Transverse colon (tissue), 4 donors: ENCODE data around the gene MS4A15. TPM values are rescaled to one million over a fixed set of nuclear protein-coding genes. Genes with fewer than 3 reads are reported as not detected.

ENCODE experiments used
- DNase-seq: peaks from one replicate; pipeline ENCODE4 v3.0.0-alpha.2; 2019
- H3K27ac ChIP-seq, 4 donors: fragments of 200-600 bp; sonication (generic); 2 replicates each; pipeline ENCODE4 v1.5.1; 2016 to 2018; ENCODE audit warnings: inconsistent platforms in 4 of 4
- H3K27me3 ChIP-seq: fragments of 200-600 bp; sonication (generic); 2 replicates; pipeline ENCODE4 v1.5.1; 2017; ENCODE audit warnings: inconsistent platforms
- H3K36me3 ChIP-seq, 4 donors: fragments of 200-600 bp; sonication (generic); 2 replicates each; pipeline ENCODE4 v1.5.1; 2017 to 2019; ENCODE audit warnings: inconsistent platforms in 4 of 4
- H3K4me1 ChIP-seq, 4 donors: fragments of 200-600 bp; sonication (generic); 2 replicates each; pipeline ENCODE4 v1.5.1; 2017 to 2020; ENCODE audit warnings: inconsistent platforms in 4 of 4
- H3K4me3 ChIP-seq, 4 donors: fragments of 200-600 bp; sonication (generic); 1 replicate in 1 of 4; 2 replicates in 3 of 4; pipeline versions ENCODE4 v1.5.1 to v1.6.1; 2017 to 2019; ENCODE audit warnings: inconsistent platforms in 4 of 4
- H3K9me3 ChIP-seq, 2 donors: fragments of 200-600 bp; sonication (generic); 2 replicates each; pipeline ENCODE4 v1.5.1; 2017 to 2019; ENCODE audit warnings: inconsistent platforms in 2 of 2
- CTCF ChIP-seq, 5 experiments: fragments of 200-600 bp in 3 of 5; fragments of 450-650 bp in 2 of 5; sonication (generic) in 3 of 5; IDR thresholded peaks; 1 replicate in 2 of 5; 2 replicates in 3 of 5; pipeline ENCODE4 v1.5.1; 2016 to 2017; ENCODE audit warnings: antibody characterized with exemption in 5 of 5, inconsistent platforms in 3 of 5, mild to moderate bottlenecking in 2 of 5, moderate library complexity in 1 of 5
- EP300 ChIP-seq: sonication (generic); formaldehyde crosslinking; IDR thresholded peaks from one replicate; pipeline ENCODE4 v1.6.1; 2017; ENCODE audit warnings: antibody characterized with exemption, low read depth
- POLR2A ChIP-seq: fragments of 450-650 bp; IDR thresholded peaks from one replicate; pipeline ENCODE4 v1.6.1; 2016; ENCODE audit warnings: antibody characterized with exemption, mild to moderate bottlenecking, moderate library complexity
- POLR2AphosphoS5 ChIP-seq, 3 donors: sonication (generic); formaldehyde crosslinking; IDR thresholded peaks; one replicate each; pipeline ENCODE4 v1.6.1; 2016; ENCODE audit warnings: antibody characterized with exemption in 3 of 3
- WGBS, 2 donors: methylation state at CpG; one replicate each; pipeline ENCODE4 v1.1.5; 2018; ENCODE audit warnings: low coverage in 1 of 2; 5-methylcytosine and 5-hydroxymethylcytosine counted together
- in situ Hi-C, 4 donors: fragments of 200-750 bp; cut with MboI; loops; one replicate each; pipeline versions ENCODE4 v1.15.0 to v1.15.1; 2017; ENCODE audit warnings: low sequenced_read_pairs in 3 of 4, low pct_ligation_motif_present in 1 of 4, low pct_unique_long_range_greater_than_20kb in 1 of 4
- intact Hi-C: fragments of 100-400 bp; cut with DNase I; formaldehyde crosslinking; loops from one replicate; pipeline ENCODE4 v1.15.1; 2023; ENCODE audit warnings: low total_unique reads
- total RNA-seq, 4 donors: library from RNA; depleted of rRNA; stranded (reverse); fragments of >200 nt; gene quantifications; one replicate each; pipeline ENCODE4 v1.1.0, GENCODE V29; 2016

The MS4A15 gene
- total RNA-seq, 4 donors from 2014 or later: not detected

GRCh38 chr11:60739114-60739513 lies 17.6 kb upstream of the MS4A15 start:
- intact Hi-C loops: no loop called here
- 83 to 86% methylated on average over 2 to 7 of the region's 7 CpGs for WGBS, 2 donors
- DNase-seq: no peak
- Histone ChIP-seq H3K36me3 (no peaks in the 10 kb centered on the region), H3K9me3 (no peaks in the 10 kb centered on the region), H3K27me3 (peaks cover 7% of the 10 kb centered on the region), H3K4me1 (no peaks in the 10 kb centered on the region), H3K27ac (no peak overlapping the region), H3K4me3 (no peak overlapping the region)
- TF ChIP-seq POLR2A (no peak), CTCF (IDR thresholded peaks at IDR 0.05) (no peak), POLR2AphosphoS5 (IDR thresholded peaks at IDR 0.05) (no peak), EP300 (no peak)
- in situ Hi-C loops: no loop called here

- TF ChIP-seq CTCF (IDR thresholded peaks at IDR 0.05) (no peak), POLR2AphosphoS5 (IDR thresholded peaks at IDR 0.05) (no peak), POLR2A (no peak), EP300 (no peak)
- Histone ChIP-seq H3K4me1 (no peaks in the 10 kb centered on the region), H3K4me3 (no peak overlapping the region), H3K27ac (no peak overlapping the region), H3K9me3 (no peaks in the 10 kb centered on the region), H3K36me3 (no peaks in the 10 kb centered on the region), H3K27me3 (peaks cover 7% of the 10 kb centered on the region)
- intact Hi-C loops: loop anchor here (10.0 kb wide), 1 partner anchor 1286 kb away; the partner anchor contains the start of gene OR4D6
- no peak for DNase-seq
- in situ Hi-C loops: no loop called here
These were observed 16.1 kb upstream of the MS4A15 start for GRCh38 chr11:60740573-60740972.

- no peaks in the 10 kb centered on the region for H3K9me3 ChIP-seq
- H3K4me1 ChIP-seq: no peaks in the 10 kb centered on the region
- no peaks in the 10 kb centered on the region for H3K36me3 ChIP-seq
- DNase-seq: no peak
- in situ Hi-C loops (no loop called here), intact Hi-C loops (loop anchor here (10.0 kb wide), 1 partner anchor 1287 kb away; the partner anchor contains the start of gene OR4D6)
- no peak for TF ChIP-seq POLR2A
- TF ChIP-seq POLR2AphosphoS5 (IDR thresholded peaks at IDR 0.05): no peak
- TF ChIP-seq EP300: no peak
- no peak for TF ChIP-seq CTCF (IDR thresholded peaks at IDR 0.05)
- no peak overlapping the region for H3K27ac ChIP-seq
- H3K4me3 ChIP-seq: no peak overlapping the region
- peaks cover 7% of the 10 kb centered on the region for H3K27me3 ChIP-seq
- 96% methylated on average over 3 of the region's 3 CpGs; no CpG with 5 or more reads in 1 of the 2 donors for WGBS, 2 donors
These were observed 15.2 kb upstream of the MS4A15 start for GRCh38 chr11:60741421-60741820.

GRCh38 chr11:60743058-60743457 lies 13.6 kb upstream of the MS4A15 start:
- Histone ChIP-seq H3K36me3 (no peaks in the 10 kb centered on the region), H3K4me1 (no peaks in the 10 kb centered on the region), H3K4me3 (no peak overlapping the region), H3K9me3 (no peaks in the 10 kb centered on the region), H3K27me3 (peaks cover 4% of the 10 kb centered on the region), H3K27ac (no peak overlapping the region)
- WGBS, 2 donors: 78 to 89% methylated on average over 1 of the region's 1 CpG
- intact Hi-C loops (loop anchor here (10.0 kb wide), 1 partner anchor 1288 kb away; the partner anchor contains the start of gene OR4D6), in situ Hi-C loops (no loop called here)
- TF ChIP-seq POLR2A: no peak
- peak in 2 of 5 experiments; percentile 3 to 10 for TF ChIP-seq CTCF (IDR thresholded peaks at IDR 0.05)
- TF ChIP-seq EP300: no peak
- TF ChIP-seq POLR2AphosphoS5 (IDR thresholded peaks at IDR 0.05): no peak
- DNase-seq: no peak
